GM23338 (cell line): ENCODE results near the gene WFDC10B. TPM values are rescaled to one million over a fixed set of nuclear protein-coding genes. Genes with fewer than 3 reads are reported as not detected.

Source experiments
- ATAC-seq: fragments of 200-7000 bp; cut with Tn5 transposase; 3 replicates; pipeline ENCODE4 v1.9.1; 2020
- DNase-seq: peaks from one replicate; pipeline ENCODE4 v3.0.0-alpha.2; 2015; ENCODE audit warnings: low spot score
- H2AFZ ChIP-seq: fragments of 200-600 bp; sonication (generic); 2 replicates; pipeline ENCODE4 v1.8.0; 2016; ENCODE audit warnings: antibody characterized with exemption, mild to moderate bottlenecking, moderate library complexity
- H3F3A ChIP-seq: fragments of 200-600 bp; sonication (generic); replicated peaks from 2 replicates; pipeline ENCODE4 v1.8.0; 2017; ENCODE audit warnings: antibody characterized with exemption, mixed run types, low read depth
- H3K27ac ChIP-seq: fragments of 200-600 bp; sonication (generic); 2 replicates; pipeline ENCODE4 v1.6.1; 2016; ENCODE audit warnings: low read depth
- H3K27me3 ChIP-seq: fragments of 200-600 bp; sonication (generic); 2 replicates; pipeline ENCODE4 v1.8.0; 2016; ENCODE audit warnings: mild to moderate bottlenecking, mixed run types, moderate library complexity; ENCODE audit not compliant: insufficient read depth
- H3K36me3 ChIP-seq: fragments of 200-600 bp; sonication (generic); 2 replicates; pipeline ENCODE4 v1.8.0; 2016; ENCODE audit warnings: mild to moderate bottlenecking; ENCODE audit not compliant: insufficient read depth
- H3K4me1 ChIP-seq: fragments of 200-600 bp; sonication (generic); 2 replicates; pipeline ENCODE4 v1.8.0; 2016; ENCODE audit warnings: mild to moderate bottlenecking, moderate library complexity; ENCODE audit not compliant: insufficient read depth
- H3K4me2 ChIP-seq: fragments of 200-600 bp; sonication (generic); 2 replicates; pipeline ENCODE4 v1.7.1; 2017; ENCODE audit warnings: mixed run types
- H3K4me3 ChIP-seq: fragments of 200-600 bp; sonication (generic); 2 replicates; pipeline ENCODE4 v1.6.1; 2016; ENCODE audit warnings: mixed run types
- H3K79me2 ChIP-seq: fragments of 200-600 bp; sonication (generic); replicated peaks from 2 replicates; pipeline ENCODE4 v1.8.0; 2017; ENCODE audit warnings: mild to moderate bottlenecking; ENCODE audit not compliant: insufficient read depth
- H3K9me2 ChIP-seq: fragments of 200-600 bp; sonication (generic); 2 replicates; pipeline ENCODE4 v1.8.0; 2017; ENCODE audit not compliant: insufficient read depth
- H4K20me1 ChIP-seq: fragments of 200-600 bp; sonication (generic); replicated peaks from 2 replicates; pipeline ENCODE4 v1.8.0; 2017; ENCODE audit warnings: mild to moderate bottlenecking; ENCODE audit not compliant: insufficient read depth
- H3K27ac Mint-ChIP-seq: 2 replicates; pipeline ENCODE4 v1.8.0; 2020; ENCODE audit warnings: inconsistent platforms, mild to moderate bottlenecking, moderate library complexity, mixed read lengths
- H3K27me3 Mint-ChIP-seq: 3 replicates; pipeline ENCODE4 v1.8.0; 2022; ENCODE audit warnings: low read depth, mild to moderate bottlenecking, moderate library complexity, mixed read lengths, inconsistent platforms; ENCODE audit not compliant: insufficient read depth, poor library complexity
- H3K36me3 Mint-ChIP-seq: 3 replicates; pipeline ENCODE4 v1.8.0; 2021; ENCODE audit warnings: low read depth, mild to moderate bottlenecking, inconsistent platforms, moderate library complexity, mixed read lengths
- H3K4me1 Mint-ChIP-seq: 3 replicates; pipeline ENCODE4 v1.8.0; 2020; ENCODE audit warnings: mild to moderate bottlenecking, inconsistent platforms, mixed read lengths
- H3K4me3 Mint-ChIP-seq: 3 replicates; pipeline ENCODE4 v1.8.0; 2021; ENCODE audit warnings: moderate library complexity, mild to moderate bottlenecking, inconsistent platforms, mixed read lengths
- H3K9me3 Mint-ChIP-seq: 3 replicates; pipeline ENCODE4 v1.8.0; 2020; ENCODE audit warnings: moderate library complexity, mild to moderate bottlenecking, inconsistent platforms, mixed read lengths
- CREB1 ChIP-seq: fragments of 250-450 bp; sonication (Bioruptor Pico); IDR thresholded peaks from 2 replicates; pipeline ENCODE4 v1.5.0; 2020; ENCODE audit warnings: low read depth, mild to moderate bottlenecking, moderate library complexity
- CTCF ChIP-seq, 2 experiments: fragments of 200-600 bp in 1 of 2; sonication (generic) in 1 of 2; conservative IDR thresholded peaks; 2 replicates each; pipeline versions ENCODE4 v1.5.1 to v1.6.1; 2016 to 2017; ENCODE audit warnings: antibody characterized with exemption in 2 of 2, low read depth in 2 of 2, mild to moderate bottlenecking in 2 of 2, moderate library complexity in 1 of 2
- EZH2 ChIP-seq: fragments of 200-600 bp; sonication (generic); IDR thresholded peaks from one replicate; pipeline ENCODE4 v1.8.0; 2017; ENCODE audit warnings: antibody characterized with exemption, mild to moderate bottlenecking, low read depth; ENCODE audit not compliant: unreplicated experiment
- EZH2phosphoT487 ChIP-seq: fragments of 200-600 bp; sonication (generic); IDR thresholded peaks from one replicate; pipeline ENCODE4 v1.8.1; 2018; ENCODE audit warnings: antibody characterized with exemption; ENCODE audit not compliant: unreplicated experiment
- JUNB ChIP-seq: IDR thresholded peaks from one replicate; pipeline ENCODE4 v1.6.1; 2016; ENCODE audit warnings: antibody characterized with exemption; ENCODE audit not compliant: unreplicated experiment
- NANOG ChIP-seq: IDR thresholded peaks from 2 replicates; pipeline ENCODE4 v1.6.1; 2016; ENCODE audit warnings: antibody characterized with exemption, borderline replicate concordance
- STAT1 ChIP-seq: IDR thresholded peaks from one replicate; pipeline ENCODE4 v1.6.1; 2016; ENCODE audit warnings: antibody characterized with exemption; ENCODE audit not compliant: unreplicated experiment
- ZNF114 ChIP-seq: fragments of 250-450 bp; sonication (Bioruptor Pico); IDR thresholded peaks from 2 replicates; pipeline ENCODE4 v1.5.0; 2020; ENCODE audit warnings: mild to moderate bottlenecking, moderate library complexity
- ZNF331 ChIP-seq: fragments of 250-450 bp; sonication (Bioruptor Pico); IDR thresholded peaks from 2 replicates; pipeline ENCODE4 v1.5.0; 2020; ENCODE audit warnings: low read depth, mild to moderate bottlenecking, moderate library complexity
- ZNF462 ChIP-seq: fragments of 250-450 bp; sonication (Bioruptor Pico); IDR thresholded peaks from 2 replicates; pipeline ENCODE4 v1.5.0; 2020; ENCODE audit warnings: mild to moderate bottlenecking, moderate library complexity
- polyA plus RNA-seq: library from polyadenylated mRNA; unstranded; fragments of >200 nt; fragmentation: Nextera tagmentation; extraction: Ambion mirVana; gene quantifications from 2 replicates; pipeline ENCODE4 v1.2.1, GENCODE V29; 2016
- total RNA-seq: library from RNA; depleted of rRNA; stranded (reverse); fragments of >200 nt; shearing (Covaris generic); gene quantifications from 2 replicates; pipeline ENCODE4 v1.2.3, GENCODE V29; 2014
- TF ChIP-seq, protein P1 (sequence below): IDR thresholded peaks from one replicate; pipeline ENCODE4 v1.6.1; 2018; ENCODE audit warnings: antibody characterized with exemption; ENCODE audit not compliant: unreplicated experiment

Gene WFDC10B
- total and polyA plus RNA-seq, 2 experiments from 2014 or later = 1.0 TPM; not detected in 1

GRCh38 chr20:45725134-45725533 is 20.3 kb upstream of the WFDC10B start:
- no peak for ATAC-seq
- Histone ChIP-seq H3K36me3 (no peaks in the 10 kb centered on the region), H3K4me2 (no peak overlapping the region), H3K4me1 (no peaks in the 10 kb centered on the region), H3K4me3 (no peak overlapping the region), H3F3A (no peaks in the 10 kb centered on the region), H3K27ac (no peak overlapping the region), H2AFZ (no peak overlapping the region), H3K27me3 (no peaks in the 10 kb centered on the region), H4K20me1 (no peaks in the 10 kb centered on the region), H3K9me2 (peaks cover 2% of the 10 kb centered on the region; the same call in 1 of the 2 replicates), H3K79me2 (no peaks in the 10 kb centered on the region)
- TF ChIP-seq STAT1 (no peak), EZH2phosphoT487 (no peak), ZNF114 (no peak), JUNB (no peak), ZNF462 (CRISPR knock-in tag) (no peak), NANOG (no peak), CTCF (conservative IDR thresholded peaks at IDR 0.05; ENCODE audit: low read depth in 2 of 2) (no peak), EZH2 (no peak), ZNF331 (CRISPR knock-in tag) (no peak), CREB1 (CRISPR knock-in tag) (no peak)
- TF ChIP-seq, protein P1, sequence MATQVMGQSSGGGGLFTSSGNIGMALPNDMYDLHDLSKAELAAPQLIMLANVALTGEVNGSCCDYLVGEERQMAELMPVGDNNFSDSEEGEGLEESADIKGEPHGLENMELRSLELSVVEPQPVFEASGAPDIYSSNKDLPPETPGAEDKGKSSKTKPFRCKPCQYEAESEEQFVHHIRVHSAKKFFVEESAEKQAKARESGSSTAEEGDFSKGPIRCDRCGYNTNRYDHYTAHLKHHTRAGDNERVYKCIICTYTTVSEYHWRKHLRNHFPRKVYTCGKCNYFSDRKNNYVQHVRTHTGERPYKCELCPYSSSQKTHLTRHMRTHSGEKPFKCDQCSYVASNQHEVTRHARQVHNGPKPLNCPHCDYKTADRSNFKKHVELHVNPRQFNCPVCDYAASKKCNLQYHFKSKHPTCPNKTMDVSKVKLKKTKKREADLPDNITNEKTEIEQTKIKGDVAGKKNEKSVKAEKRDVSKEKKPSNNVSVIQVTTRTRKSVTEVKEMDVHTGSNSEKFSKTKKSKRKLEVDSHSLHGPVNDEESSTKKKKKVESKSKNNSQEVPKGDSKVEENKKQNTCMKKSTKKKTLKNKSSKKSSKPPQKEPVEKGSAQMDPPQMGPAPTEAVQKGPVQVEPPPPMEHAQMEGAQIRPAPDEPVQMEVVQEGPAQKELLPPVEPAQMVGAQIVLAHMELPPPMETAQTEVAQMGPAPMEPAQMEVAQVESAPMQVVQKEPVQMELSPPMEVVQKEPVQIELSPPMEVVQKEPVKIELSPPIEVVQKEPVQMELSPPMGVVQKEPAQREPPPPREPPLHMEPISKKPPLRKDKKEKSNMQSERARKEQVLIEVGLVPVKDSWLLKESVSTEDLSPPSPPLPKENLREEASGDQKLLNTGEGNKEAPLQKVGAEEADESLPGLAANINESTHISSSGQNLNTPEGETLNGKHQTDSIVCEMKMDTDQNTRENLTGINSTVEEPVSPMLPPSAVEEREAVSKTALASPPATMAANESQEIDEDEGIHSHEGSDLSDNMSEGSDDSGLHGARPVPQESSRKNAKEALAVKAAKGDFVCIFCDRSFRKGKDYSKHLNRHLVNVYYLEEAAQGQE = no peak
- H3K36me3 Mint-ChIP-seq = no peaks in the 10 kb centered on the region; the same call in 1 of the 3 replicates
- H3K9me3 Mint-ChIP-seq = peaks cover 4% of the 10 kb centered on the region; the same call in 2 of the 3 replicates
- no peaks in the 10 kb centered on the region; the same call in 2 of the 3 replicates for H3K4me1 Mint-ChIP-seq
- no peak overlapping the region for H3K4me3 Mint-ChIP-seq
- H3K27me3 Mint-ChIP-seq = no peaks in the 10 kb centered on the region
- no peak overlapping the region for H3K27ac Mint-ChIP-seq
- no peak for DNase-seq
